Prostate gland (tissue), 2 donors: Measurements from ENCODE around the gene ZNF638.

Source experiments
- CTCF ChIP-seq, 4 experiments: fragments of 200-600 bp in 2 of 4; fragments of 450-650 bp in 2 of 4; sonication (generic) in 2 of 4; IDR thresholded peaks; 1 replicate in 3 of 4; 2 replicates in 1 of 4; pipeline ENCODE4 v1.5.1; 2016 to 2019; ENCODE audit warnings: antibody characterized with exemption in 4 of 4, mild to moderate bottlenecking in 2 of 4, moderate library complexity in 2 of 4
- POLR2A ChIP-seq: fragments of 450-650 bp; IDR thresholded peaks from one replicate; pipeline ENCODE4 v1.6.1; 2016; ENCODE audit warnings: antibody characterized with exemption, mild to moderate bottlenecking

DNA sequence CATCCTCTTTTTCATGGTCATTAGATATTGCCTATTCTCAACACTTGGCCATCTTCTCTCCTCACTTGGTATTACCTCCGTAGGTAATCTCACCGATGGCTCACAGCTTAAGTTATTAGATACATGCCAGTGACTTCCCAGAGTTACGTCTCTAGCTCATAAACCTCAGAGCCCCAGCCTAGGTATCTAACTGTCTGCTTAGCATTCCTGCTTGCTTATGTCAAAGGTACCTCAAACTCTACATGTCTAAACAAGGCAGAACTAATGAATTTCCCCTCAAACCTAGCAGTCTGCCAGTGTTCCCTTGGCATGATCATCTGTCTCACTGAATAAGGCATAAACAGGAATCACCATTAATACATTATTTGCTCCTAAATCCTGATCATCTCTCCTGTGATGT, 27.7 kb upstream of the ZNF638 start:
- TF ChIP-seq POLR2A (no peak), CTCF (IDR thresholded peaks at IDR 0.05) (no peak)
